A673 (cell line): ENCODE measurements around the gene RAPGEFL1. TPM values are rescaled to one million over a fixed set of nuclear protein-coding genes. Genes with fewer than 3 reads are reported as not detected.

Experiments used
- BruUV-seq: library from RNA; stranded (reverse); fragments of 400-500 nt; replicated peaks from 2 replicates; lab custom pipeline; 2021; lab: Mats Ljungman, UMichigan
- CTCF ChIA-PET: fragments of 300-600 bp; sonication (Branson Sonifier 250); formaldehyde crosslinking; loops from one replicate; lab custom pipeline; 2022; ENCODE audit warnings: antibody characterized with exemption; lab: Charles Lee
- POLR2A ChIA-PET: fragments of 300-600 bp; sonication (Branson Sonifier 250); formaldehyde crosslinking; loops from one replicate; lab custom pipeline; 2022; ENCODE audit warnings: antibody characterized with exemption; ENCODE audit not compliant: low non-redundant PET; lab: Charles Lee
- DNase-seq: peaks from one replicate; pipeline ENCODE4 v3.0.0-alpha.2; 2015; ENCODE audit warnings: low spot score
- H3K27ac ChIP-seq: fragments of 200-600 bp; sonication (generic); 2 replicates; pipeline ENCODE4 v1.5.1; 2016; ENCODE audit warnings: mixed run types, low read depth, mild to moderate bottlenecking, mixed read lengths, antibody characterized with exemption, low read length; ENCODE audit not compliant: poor library complexity, severe bottlenecking
- H3K27me3 ChIP-seq: fragments of 200-600 bp; sonication (generic); replicated peaks from 2 replicates; pipeline ENCODE4 v1.6.1; 2017; ENCODE audit warnings: mixed run types, low read depth, mild to moderate bottlenecking, mixed read lengths, antibody characterized with exemption, low read length; ENCODE audit not compliant: insufficient read depth, poor library complexity
- H3K36me3 ChIP-seq: fragments of 200-600 bp; sonication (generic); 2 replicates; pipeline ENCODE4 v1.6.1; 2016; ENCODE audit warnings: mixed run types, mild to moderate bottlenecking, mixed read lengths, antibody characterized with exemption, low read length; ENCODE audit not compliant: insufficient read depth, poor library complexity, severe bottlenecking
- H3K4me1 ChIP-seq: fragments of 200-600 bp; sonication (generic); 2 replicates; pipeline ENCODE4 v1.6.1; 2017; ENCODE audit warnings: mixed run types, mild to moderate bottlenecking, mixed read lengths, antibody characterized with exemption, low read length; ENCODE audit not compliant: insufficient read depth, poor library complexity, severe bottlenecking
- H3K4me3 ChIP-seq: fragments of 200-600 bp; sonication (generic); 2 replicates; pipeline ENCODE4 v1.5.1; 2016; ENCODE audit warnings: low read depth, mixed run types, mild to moderate bottlenecking, mixed read lengths, low read length; ENCODE audit not compliant: poor library complexity, severe bottlenecking
- H3K9me3 ChIP-seq: fragments of 200-600 bp; sonication (generic); 2 replicates; pipeline ENCODE4 v1.6.1; 2016; ENCODE audit warnings: mixed run types, low read depth, mild to moderate bottlenecking, mixed read lengths, antibody characterized with exemption, low read length; ENCODE audit not compliant: poor library complexity, severe bottlenecking
- CTCF ChIP-seq: fragments of 300-800, 200-600 bp; sonication (generic); conservative IDR thresholded peaks from 2 replicates; pipeline ENCODE4 v1.5.1; 2017; ENCODE audit warnings: low read depth, mild to moderate bottlenecking, antibody characterized with exemption, low read length, moderate library complexity, mixed read lengths
- EZH2 ChIP-seq: fragments of 200-600 bp; sonication (generic); IDR thresholded peaks from 2 replicates; pipeline ENCODE4 v1.6.1; 2017; ENCODE audit warnings: borderline replicate concordance, low read depth, mild to moderate bottlenecking, mixed read lengths, antibody characterized with exemption, low read length; ENCODE audit not compliant: poor library complexity, severe bottlenecking
- intact Hi-C: fragments of 100-400 bp; cut with micrococcal nuclease; formaldehyde crosslinking; loops from one replicate; pipeline ENCODE4 v1.10.0; 2022; ENCODE audit not compliant: unreplicated experiment
- total RNA-seq: library from RNA; stranded (reverse); gene quantifications from 2 replicates; pipeline ENCODE4 v1.2.3, GENCODE V29; 2021

RAPGEFL1 gene
- total RNA-seq, 1 experiment from 2014 or later = 11.9 TPM

GRCh38 chr17:40148527-40148926, 28.7 kb upstream of the RAPGEFL1 start:
- H3K27me3 ChIP-seq = no peaks in the 10 kb centered on the region
- H3K36me3 ChIP-seq = peaks cover 12% of the 10 kb centered on the region
- ChIA-PET POLR2A (no interaction called here), CTCF (no interaction called here)
- BruUV-seq = no TSS peak
- TF ChIP-seq CTCF (no peak), EZH2 (no peak)
- intact Hi-C loops = no loop called here
- no peak overlapping the region for H3K4me3 ChIP-seq
- no peaks in the 10 kb centered on the region for H3K4me1 ChIP-seq
- no peaks in the 10 kb centered on the region for H3K9me3 ChIP-seq
- no peak for DNase-seq
- H3K27ac ChIP-seq = no peak overlapping the region

GRCh38 chr17:40150276-40150675, 27.0 kb upstream of the RAPGEFL1 start:
- TF ChIP-seq CTCF = no peak
- no peak for TF ChIP-seq EZH2
- H3K36me3 ChIP-seq = peaks cover 16% of the 10 kb centered on the region
- intact Hi-C loops = no loop called here
- H3K4me1 ChIP-seq = no peaks in the 10 kb centered on the region
- no peak overlapping the region for H3K27ac ChIP-seq
- DNase-seq = no peak
- BruUV-seq = no TSS peak
- no peaks in the 10 kb centered on the region for H3K9me3 ChIP-seq
- ChIA-PET POLR2A (no interaction called here), CTCF (no interaction called here)
- H3K4me3 ChIP-seq = no peak overlapping the region
- no peaks in the 10 kb centered on the region for H3K27me3 ChIP-seq

- CTCF ChIA-PET = no interaction called here
- no peak for TF ChIP-seq EZH2
- no peak overlapping the region for H3K4me3 ChIP-seq
- no peaks in the 10 kb centered on the region for H3K4me1 ChIP-seq
- intact Hi-C loops = no loop called here
- no peaks in the 10 kb centered on the region for H3K27me3 ChIP-seq
- H3K36me3 ChIP-seq = peaks cover 19% of the 10 kb centered on the region
- BruUV-seq = no TSS peak
- no peaks in the 10 kb centered on the region for H3K9me3 ChIP-seq
- POLR2A ChIA-PET = no interaction called here
- H3K27ac ChIP-seq = no peak overlapping the region
- DNase-seq = no peak
These were observed 25.8 kb upstream of the RAPGEFL1 start for GRCh38 chr17:40151414-40151963.

GRCh38 chr17:40153603-40154236, 23.6 kb upstream of the RAPGEFL1 start:
- POLR2A ChIA-PET = no interaction called here

More at GRCh38 chr17:40153603-40154236, 23.6 kb upstream of the RAPGEFL1 start:
- Histone ChIP-seq H3K27ac (peak overlapping the region; percentile 42), H3K4me3 (no peak overlapping the region), H3K27me3 (no peaks in the 10 kb centered on the region), H3K4me1 (no peaks in the 10 kb centered on the region), H3K9me3 (no peaks in the 10 kb centered on the region), H3K36me3 (peaks cover 19% of the 10 kb centered on the region)
- TF ChIP-seq EZH2 = no peak
- no peak for TF ChIP-seq CTCF
- BruUV-seq = no TSS peak
- DNase-seq = no peak
- CTCF ChIA-PET = no interaction called here
- intact Hi-C loops = no loop called here
